PC-3 (cell line): ENCODE results near the gene UBE4B. TPM values are rescaled to one million over a fixed set of nuclear protein-coding genes. Genes with fewer than 3 reads are reported as not detected.

Experiments used
- ATAC-seq: fragments of 200-7000 bp; cut with Tn5 transposase; 2 replicates; pipeline ENCODE4 v1.9.1; 2020; ENCODE audit warnings: mild to moderate bottlenecking, moderate library complexity
- BruUV-seq: library from RNA; stranded (reverse); fragments of 400-500 nt; replicated peaks from 2 replicates; lab custom pipeline; 2021; lab: Mats Ljungman, UMichigan
- CTCF ChIA-PET: fragments of 300-600 bp; sonication (Branson Sonifier 250); formaldehyde crosslinking; loops from one replicate; lab custom pipeline; 2022; ENCODE audit warnings: antibody characterized with exemption; lab: Charles Lee
- POLR2A ChIA-PET: fragments of 300-600 bp; sonication (Branson Sonifier 250); formaldehyde crosslinking; loops from one replicate; lab custom pipeline; 2022; ENCODE audit warnings: antibody characterized with exemption; ENCODE audit not compliant: unreplicated experiment; lab: Charles Lee
- DNase-seq: peaks from one replicate; pipeline ENCODE4 v3.0.0-alpha.2; 2015
- H2AFZ ChIP-seq: fragments of 300-600 bp; sonication (generic); 2 replicates; pipeline ENCODE4 v1.6.0; 2016; ENCODE audit warnings: antibody characterized with exemption, low read length
- H3F3A ChIP-seq: fragments of 300-600 bp; sonication (generic); one replicate; pipeline ENCODE4 v1.6.0; 2017; ENCODE audit warnings: antibody characterized with exemption, low read length, control low read depth, mild to moderate bottlenecking; ENCODE audit not compliant: unreplicated experiment
- H3K27ac ChIP-seq: fragments of 300-600 bp; sonication (generic); 2 replicates; pipeline ENCODE4 v1.5.1; 2016; ENCODE audit warnings: mild to moderate bottlenecking, low read length
- H3K27me3 ChIP-seq: fragments of 300-600 bp; sonication (generic); 2 replicates; pipeline ENCODE4 v1.6.1; 2016; ENCODE audit warnings: low read length, mixed read lengths
- H3K36me3 ChIP-seq: fragments of 300-600 bp; sonication (generic); 2 replicates; pipeline ENCODE4 v1.6.1; 2016; ENCODE audit warnings: low read depth, mixed run types, low read length, mixed read lengths
- H3K4me1 ChIP-seq: fragments of 300-600 bp; sonication (generic); 2 replicates; pipeline ENCODE4 v1.5.1; 2016; ENCODE audit warnings: low read length; ENCODE audit not compliant: insufficient read depth
- H3K4me2 ChIP-seq: fragments of 300-600 bp; sonication (generic); 2 replicates; pipeline ENCODE4 v1.6.0; 2016; ENCODE audit warnings: low read length
- H3K4me3 ChIP-seq: fragments of 300-600 bp; sonication (generic); 2 replicates; pipeline ENCODE4 v1.5.1; 2016; ENCODE audit warnings: mild to moderate bottlenecking, low read length, mixed read lengths
- H3K79me2 ChIP-seq: fragments of 300-600 bp; sonication (generic); 2 replicates; pipeline ENCODE4 v1.6.1; 2017; ENCODE audit warnings: low read length, mixed read lengths
- H3K9ac ChIP-seq: fragments of 300-600 bp; sonication (generic); 2 replicates; pipeline ENCODE4 v1.6.0; 2016; ENCODE audit warnings: mild to moderate bottlenecking, low read length
- H3K9me2 ChIP-seq: fragments of 300-600 bp; sonication (generic); replicated peaks from 2 replicates; pipeline ENCODE4 v1.6.1; 2016; ENCODE audit warnings: mixed run types, low read length, mixed read lengths
- H3K9me3 ChIP-seq: fragments of 300-600 bp; sonication (generic); 2 replicates; pipeline ENCODE4 v1.6.1; 2016; ENCODE audit warnings: low read length, mixed read lengths
- H4K20me1 ChIP-seq: fragments of 300-600 bp; sonication (generic); 2 replicates; pipeline ENCODE4 v1.6.1; 2016; ENCODE audit warnings: low read length, mixed read lengths
- EZH2 ChIP-seq: fragments of 300-600 bp; sonication (generic); IDR thresholded peaks from one replicate; pipeline ENCODE4 v1.6.1; 2017; ENCODE audit warnings: antibody characterized with exemption, mild to moderate bottlenecking, low read length; ENCODE audit not compliant: unreplicated experiment
- EZH2phosphoT487 ChIP-seq: fragments of 300-600 bp; sonication (generic); IDR thresholded peaks from 2 replicates; pipeline ENCODE4 v1.6.1; 2018; ENCODE audit warnings: mild to moderate bottlenecking, antibody characterized with exemption, low read length, borderline replicate concordance
- intact Hi-C: fragments of 100-400 bp; cut with micrococcal nuclease; formaldehyde crosslinking; loops from 2 replicates; pipeline ENCODE4 v1.9.0; 2023
- total RNA-seq: library from RNA; depleted of rRNA; stranded (reverse); fragments of >200 nt; gene quantifications from 2 replicates; pipeline ENCODE4 v1.2.3, GENCODE V29; 2014
- TF ChIP-seq, protein P1 (sequence below): fragments of 300-600 bp; sonication (generic); conservative IDR thresholded peaks from 2 replicates; pipeline ENCODE4 v1.5.1; 2017; ENCODE audit warnings: antibody characterized with exemption, low read depth, mild to moderate bottlenecking, low read length

UBE4B gene
- total RNA-seq, 1 experiment from 2014 or later, result 37.9 TPM

DNA sequence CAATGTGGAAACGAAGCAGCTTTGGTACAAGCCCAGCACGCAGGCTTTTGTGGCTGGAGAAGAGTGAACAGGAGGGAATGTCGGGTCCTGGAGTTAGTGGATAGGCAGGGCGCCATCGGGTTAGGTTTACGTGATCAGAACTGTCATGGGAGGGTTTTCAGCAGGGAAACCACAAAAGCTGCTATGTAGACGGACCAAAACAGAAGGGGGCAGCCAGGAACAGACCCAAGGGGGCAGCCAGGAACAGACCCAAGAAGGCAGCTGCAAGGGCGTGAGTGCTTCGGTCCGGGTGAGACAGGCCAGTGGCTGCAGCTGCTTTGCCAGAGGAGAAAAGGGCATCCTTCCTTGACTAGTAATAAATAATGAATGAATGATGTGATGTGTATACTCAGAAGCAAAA, 100.1 kb downstream of the UBE4B start:
- CTCF ChIA-PET, result no interaction called here
- BruUV-seq, result no TSS peak
- Histone ChIP-seq H3K9ac (no peak overlapping the region), H3K4me3 (no peak overlapping the region), H3K27me3 (no peaks in the 10 kb centered on the region), H3K9me2 (no peaks in the 10 kb centered on the region), H3K4me2 (no peak overlapping the region), H3K9me3 (no peaks in the 10 kb centered on the region), H3F3A (no peaks in the 10 kb centered on the region), H2AFZ (no peak overlapping the region), H3K27ac (no peak overlapping the region), H3K36me3 (peaks cover 9% of the 10 kb centered on the region; the same call in 1 of the 2 replicates), H3K79me2 (no peaks in the 10 kb centered on the region), H4K20me1 (no peaks in the 10 kb centered on the region), H3K4me1 (no peaks in the 10 kb centered on the region)
- intact Hi-C loops, result no loop called here
- no peak for DNase-seq
- no peak for TF ChIP-seq EZH2
- TF ChIP-seq, protein P1, sequence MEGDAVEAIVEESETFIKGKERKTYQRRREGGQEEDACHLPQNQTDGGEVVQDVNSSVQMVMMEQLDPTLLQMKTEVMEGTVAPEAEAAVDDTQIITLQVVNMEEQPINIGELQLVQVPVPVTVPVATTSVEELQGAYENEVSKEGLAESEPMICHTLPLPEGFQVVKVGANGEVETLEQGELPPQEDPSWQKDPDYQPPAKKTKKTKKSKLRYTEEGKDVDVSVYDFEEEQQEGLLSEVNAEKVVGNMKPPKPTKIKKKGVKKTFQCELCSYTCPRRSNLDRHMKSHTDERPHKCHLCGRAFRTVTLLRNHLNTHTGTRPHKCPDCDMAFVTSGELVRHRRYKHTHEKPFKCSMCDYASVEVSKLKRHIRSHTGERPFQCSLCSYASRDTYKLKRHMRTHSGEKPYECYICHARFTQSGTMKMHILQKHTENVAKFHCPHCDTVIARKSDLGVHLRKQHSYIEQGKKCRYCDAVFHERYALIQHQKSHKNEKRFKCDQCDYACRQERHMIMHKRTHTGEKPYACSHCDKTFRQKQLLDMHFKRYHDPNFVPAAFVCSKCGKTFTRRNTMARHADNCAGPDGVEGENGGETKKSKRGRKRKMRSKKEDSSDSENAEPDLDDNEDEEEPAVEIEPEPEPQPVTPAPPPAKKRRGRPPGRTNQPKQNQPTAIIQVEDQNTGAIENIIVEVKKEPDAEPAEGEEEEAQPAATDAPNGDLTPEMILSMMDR, result no peak
- no peak for TF ChIP-seq EZH2phosphoT487
- no peak for ATAC-seq
- POLR2A ChIA-PET, result no interaction called here

DNA sequence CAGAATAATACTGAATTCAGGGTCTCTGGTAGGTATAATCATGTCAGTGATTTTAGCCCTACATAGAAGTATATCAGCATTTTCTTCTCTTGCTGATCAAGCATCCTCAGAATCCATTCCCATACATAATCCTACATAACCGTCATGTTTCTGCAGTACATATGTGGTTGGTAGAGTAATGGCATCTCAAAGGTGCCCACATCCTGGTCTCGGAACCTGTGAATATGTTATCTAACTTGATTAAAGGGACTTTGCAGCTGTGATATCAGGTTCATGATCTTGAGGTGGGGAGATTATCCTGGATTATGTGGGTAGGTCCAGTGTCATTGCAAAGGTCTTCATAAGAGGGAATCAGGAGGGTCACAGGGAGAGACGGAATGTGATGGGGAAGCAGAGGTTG, 108.2 kb downstream of the UBE4B start:
- ChIA-PET CTCF (no interaction called here), POLR2A (no interaction called here)
- Histone ChIP-seq H2AFZ (no peak overlapping the region), H4K20me1 (no peaks in the 10 kb centered on the region), H3K36me3 (peaks cover 9% of the 10 kb centered on the region; the same call in 1 of the 2 replicates), H3K27ac (no peak overlapping the region), H3K9ac (no peak overlapping the region), H3K27me3 (no peaks in the 10 kb centered on the region), H3K9me3 (no peaks in the 10 kb centered on the region), H3K4me1 (no peaks in the 10 kb centered on the region), H3F3A (no peaks in the 10 kb centered on the region), H3K4me3 (no peak overlapping the region), H3K9me2 (no peaks in the 10 kb centered on the region), H3K4me2 (no peak overlapping the region), H3K79me2 (no peaks in the 10 kb centered on the region)
- BruUV-seq, result no TSS peak
- TF ChIP-seq, protein P1, result no peak
- TF ChIP-seq EZH2 (no peak), EZH2phosphoT487 (no peak)
- ATAC-seq (no peak), DNase-seq (no peak)
- intact Hi-C loops, result loop anchor here (10.0 kb wide), 1 partner anchor 356 kb away; no protein-coding TSS in a partner anchor

DNA sequence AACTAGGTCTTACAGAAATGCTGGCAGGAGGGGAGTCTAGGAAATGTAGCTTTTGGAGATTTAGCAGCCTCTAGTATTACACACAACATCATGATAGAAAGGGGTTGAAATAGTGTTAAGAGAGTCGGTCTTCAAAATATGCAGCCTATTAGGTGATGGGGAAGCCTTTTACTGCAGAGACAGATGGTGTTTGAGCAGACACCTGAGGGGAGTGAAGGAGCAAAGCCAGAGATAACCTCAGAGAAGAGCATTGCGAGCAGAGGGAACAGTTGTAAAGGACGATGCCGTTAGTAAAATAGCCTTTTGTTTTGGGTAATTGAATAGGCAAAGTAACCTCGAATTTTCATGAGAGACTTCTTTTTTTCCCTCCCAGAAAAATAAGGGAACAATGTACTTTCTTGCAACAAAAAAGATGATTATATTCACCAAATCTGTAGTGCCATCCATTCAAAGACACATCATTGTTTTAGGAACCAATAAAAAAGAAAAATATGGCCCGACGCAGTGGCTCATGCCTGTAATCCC, 111.3 kb downstream of the UBE4B start:
- no peak overlapping the region for H3K9ac ChIP-seq
- no peaks in the 10 kb centered on the region; the same call in 1 of the 2 replicates for H3K36me3 ChIP-seq
- no peak overlapping the region for H3K4me2 ChIP-seq
- H3K9me2 ChIP-seq, result no peaks in the 10 kb centered on the region
- DNase-seq (no peak), ATAC-seq (no peak)
- CTCF ChIA-PET, result no interaction called here
- BruUV-seq, result no TSS peak
- no peaks in the 10 kb centered on the region for H3K79me2 ChIP-seq
- no peak for TF ChIP-seq EZH2phosphoT487
- TF ChIP-seq, protein P1, result no peak
- no peak for TF ChIP-seq EZH2
- no peak overlapping the region for H3K27ac ChIP-seq
- intact Hi-C loops, result loop anchor here (10.0 kb wide), 1 partner anchor 359 kb away; no protein-coding TSS in a partner anchor
- H3K4me3 ChIP-seq, result no peak overlapping the region
- H4K20me1 ChIP-seq, result no peaks in the 10 kb centered on the region
- H3K27me3 ChIP-seq, result no peaks in the 10 kb centered on the region
- H2AFZ ChIP-seq, result no peak overlapping the region
- no peaks in the 10 kb centered on the region for H3F3A ChIP-seq
- no peaks in the 10 kb centered on the region for H3K9me3 ChIP-seq
- POLR2A ChIA-PET, result no interaction called here
- no peaks in the 10 kb centered on the region for H3K4me1 ChIP-seq
